GM18499 (cell line): ENCODE results near the gene ECPAS.
"Not testable (repeated sequence)": the region's sequence is repeated elsewhere in the genome, so short reads cannot be mapped to it uniquely, and the experiment has no call there.

Experiments used
- ATAC-seq: cut with Tn5 transposase; IDR thresholded peaks from one replicate; pipeline ENCODE4 v1.9.1; 2021; ENCODE audit warnings: moderate number of reproducible peaks; ENCODE audit not compliant: insufficient read depth, unreplicated experiment

Gene ECPAS

DNA sequence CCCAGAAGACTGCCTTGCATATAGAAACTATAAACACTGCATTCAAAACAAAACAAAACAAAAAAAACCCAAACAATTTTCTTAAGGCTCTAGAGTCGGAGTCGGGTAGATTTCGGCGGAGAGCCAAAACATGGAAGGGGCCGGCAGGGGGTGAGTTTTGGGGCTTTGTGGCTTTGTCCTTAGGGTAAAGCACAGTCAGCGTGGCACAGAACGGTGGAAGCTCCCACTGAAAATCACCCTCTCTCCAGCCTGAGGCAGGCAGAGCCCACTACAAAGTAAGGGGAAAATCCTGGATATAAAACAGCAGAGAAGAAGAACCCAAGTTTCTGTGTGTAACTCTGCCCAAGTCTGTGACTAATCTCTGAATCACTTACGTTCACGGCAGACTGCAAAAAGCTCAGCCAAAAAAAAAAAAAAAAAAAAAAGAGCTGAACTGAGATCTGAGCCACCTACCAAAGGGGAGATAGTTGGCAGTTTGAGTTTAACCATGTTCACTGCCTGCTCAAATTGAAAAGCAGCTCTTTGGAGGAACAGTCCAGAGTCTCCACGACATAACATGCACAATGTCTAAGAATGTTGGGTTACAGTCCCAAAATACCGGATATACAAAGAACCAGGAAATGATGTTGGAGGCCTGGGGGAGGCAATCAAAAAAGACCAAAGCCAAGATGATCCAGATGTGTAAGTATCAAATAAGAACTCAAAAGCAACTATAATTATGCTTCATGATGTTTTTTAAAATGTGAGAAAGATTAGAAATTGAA lies 127.5 kb downstream of the ECPAS start:
- ATAC-seq = no peak

DNA sequence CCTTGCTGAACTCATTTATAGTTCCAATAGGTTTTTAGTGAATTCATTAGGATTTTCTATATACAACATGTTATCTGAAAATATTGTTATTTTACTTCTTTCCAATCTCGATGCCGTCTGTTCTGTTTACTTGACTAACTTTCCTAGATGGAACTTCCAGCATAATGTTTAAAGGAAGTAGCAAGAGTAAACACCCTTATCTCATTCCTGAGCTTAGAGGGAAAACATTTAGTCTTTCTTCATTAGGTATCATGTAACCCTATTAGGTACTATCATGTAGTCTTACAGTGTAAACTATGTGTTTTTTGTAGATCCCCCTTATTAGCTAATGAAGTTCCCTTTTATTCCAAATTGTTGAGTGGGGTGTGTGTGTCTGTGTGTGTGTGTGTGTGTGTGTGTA lies 131.6 kb downstream of the ECPAS start:
- ATAC-seq = no peak

DNA sequence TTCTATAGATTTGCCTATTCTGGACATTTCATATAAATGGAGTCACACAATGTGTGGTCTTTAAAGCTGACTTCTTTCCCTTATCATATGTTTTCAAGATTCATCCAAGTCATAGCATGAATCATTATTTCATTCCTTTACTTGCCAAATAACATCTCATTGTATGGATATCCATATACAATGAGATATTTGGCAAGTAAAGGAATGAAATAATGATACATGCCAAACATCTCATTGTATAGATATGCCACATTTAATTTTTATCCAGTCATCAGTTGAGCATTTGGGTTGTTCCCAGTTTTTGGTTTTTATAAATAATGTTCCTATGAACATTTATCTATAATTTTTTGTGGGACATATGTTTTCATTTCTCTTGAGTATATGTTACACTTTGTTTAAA lies 133.6 kb downstream of the ECPAS start:
- ATAC-seq = no peak

DNA sequence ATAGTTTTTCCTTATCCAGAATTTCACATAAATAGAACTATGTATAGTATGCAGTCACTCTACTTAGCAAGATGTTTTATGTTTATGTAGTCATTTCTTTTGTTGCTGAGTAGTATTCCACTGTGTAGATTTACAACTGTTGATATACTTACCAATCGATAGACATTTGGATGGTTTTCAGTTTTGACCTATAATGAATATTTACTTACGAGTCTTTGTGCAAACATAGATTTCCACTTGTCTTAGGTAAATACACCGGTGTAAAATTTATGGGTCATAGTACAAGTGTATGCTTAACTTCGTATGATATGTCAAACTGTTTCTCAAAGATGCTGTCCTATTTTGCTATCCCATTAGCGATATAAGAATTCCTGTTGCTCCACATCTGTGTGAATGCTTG lies 134.4 kb downstream of the ECPAS start:
- ATAC-seq = no peak

DNA sequence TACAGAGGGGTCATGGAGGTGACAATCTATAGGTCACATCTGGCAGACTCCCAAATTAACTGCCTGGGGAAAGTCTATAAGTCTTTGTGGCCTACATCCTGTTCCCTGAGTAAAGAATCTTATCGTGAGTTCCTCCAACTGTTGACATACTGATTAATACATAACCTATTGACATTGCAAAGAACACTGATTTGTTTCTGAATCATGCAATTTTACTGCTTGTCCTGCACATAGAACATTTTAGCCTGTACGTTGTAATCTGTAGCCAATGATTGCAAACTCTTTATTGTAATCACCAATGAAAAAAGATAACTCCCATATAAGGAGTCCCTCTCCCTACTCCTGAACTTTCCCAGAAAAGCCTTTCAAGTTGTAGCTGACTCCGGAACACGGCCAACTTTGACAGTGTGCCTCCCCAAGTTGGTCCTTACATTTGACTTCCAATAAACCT lies 135.3 kb downstream of the ECPAS start:
- ATAC-seq = no peak

DNA sequence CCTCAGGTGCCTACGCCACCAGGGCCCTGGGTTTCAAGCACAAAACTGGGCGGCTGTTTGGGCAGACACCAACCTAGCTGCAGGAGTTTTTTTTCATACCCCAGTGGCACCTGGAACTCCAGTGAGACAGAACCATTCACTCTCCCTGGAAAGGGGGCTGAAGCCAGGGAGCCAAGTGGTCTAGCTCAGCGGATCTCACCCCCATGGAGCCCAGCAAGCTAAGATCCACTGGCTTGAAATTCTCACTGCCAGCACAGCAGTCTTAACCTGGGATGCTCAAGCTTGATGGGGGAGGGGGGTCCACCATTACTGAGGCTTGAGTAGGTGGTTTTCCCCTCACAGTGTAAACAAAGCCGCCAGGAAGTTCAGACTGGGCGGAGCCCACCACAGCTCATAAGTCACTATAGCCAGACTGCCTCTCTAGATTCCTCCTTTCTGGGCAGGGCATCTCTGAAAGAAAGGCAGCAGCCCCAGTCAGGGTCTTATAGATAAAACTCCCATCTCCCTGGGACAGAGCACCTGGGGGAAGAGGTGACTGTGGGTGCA lies 149.8 kb downstream of the ECPAS start:
- not testable (repeated sequence) for ATAC-seq

DNA sequence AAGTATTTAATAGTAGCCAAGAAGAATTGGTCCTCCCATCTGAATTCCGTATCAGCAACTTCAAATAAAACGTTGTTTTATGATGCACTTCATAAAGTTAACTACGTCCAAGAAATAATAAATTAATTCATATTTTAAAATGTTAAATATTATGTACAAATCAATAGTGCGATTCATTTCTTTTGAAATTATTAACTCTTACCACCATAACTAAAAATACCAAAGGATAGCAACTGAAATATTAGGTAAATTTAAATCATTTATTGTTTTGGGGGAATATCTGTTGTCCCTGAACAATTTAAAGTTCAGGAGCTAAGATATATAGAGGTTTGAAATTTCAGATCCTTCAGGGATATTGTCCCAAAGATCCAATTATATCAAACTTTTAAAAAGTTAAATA lies 154.1 kb downstream of the ECPAS start, which contains the start of gene OR2K2:
Gene OR2K2 (minus strand): TSS at position 101 of the 400 bp plus-strand sequence. CDS start 1,791 bp downstream, outside the sequence.
- no peak for ATAC-seq

DNA sequence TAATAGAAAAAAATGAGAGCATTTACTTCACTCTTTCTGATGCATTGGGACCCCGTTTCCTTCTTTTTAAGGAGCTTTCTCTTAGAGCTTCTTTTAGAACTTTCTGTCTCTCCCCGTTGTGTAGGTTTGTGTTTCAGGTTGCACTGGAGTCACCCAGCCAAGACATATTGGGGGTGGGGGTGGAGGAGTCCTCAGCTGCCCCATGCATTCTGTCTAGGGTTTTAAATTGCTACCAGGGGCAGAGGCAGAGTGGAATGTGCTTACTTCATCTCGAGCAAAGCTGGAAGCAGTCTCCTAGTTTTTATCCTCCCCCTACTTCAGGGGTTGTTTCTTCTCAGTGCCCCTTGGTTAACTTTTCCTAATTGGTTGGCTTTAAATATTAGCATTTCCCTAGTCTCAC lies 163.6 kb downstream of the ECPAS start:
- ATAC-seq = no peak

DNA sequence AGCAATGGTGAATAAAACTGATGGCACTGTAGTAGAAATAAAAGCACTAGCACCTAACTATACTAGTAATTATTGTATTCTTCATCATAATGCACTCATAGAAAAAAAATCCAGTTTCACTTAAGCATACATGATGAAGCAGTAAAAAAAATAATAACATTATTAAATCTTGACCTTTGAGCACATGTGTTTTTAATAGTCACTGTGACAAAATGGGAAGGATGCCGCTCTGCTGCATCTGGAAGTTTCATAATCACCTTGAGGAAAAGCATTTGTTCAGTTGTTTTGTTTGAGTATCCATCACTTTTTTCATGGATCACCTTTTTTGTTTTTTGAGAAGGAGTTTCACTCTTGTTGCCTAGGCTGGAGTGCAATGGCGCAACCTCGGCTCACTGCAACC lies 167.4 kb downstream of the ECPAS start:
- no peak for ATAC-seq
